KG1 (cell line): Measurements from ENCODE around the gene RFX3.
A peak's percentile ranks its signal among the peaks of the same experiment; 100 is the strongest.

Experiments used
- DNase-seq: peaks from one replicate; lab custom pipeline; 2025; lab: John Stamatoyannopoulos, UW

RFX3 gene

GRCh38 chr9:3475300-3476020 lies 50.3 kb downstream of the RFX3 start:
- DNase-seq = no peak

GRCh38 chr9:3474821-3475220 lies 51.0 kb downstream of the RFX3 start:
- no peak for DNase-seq

DNA sequence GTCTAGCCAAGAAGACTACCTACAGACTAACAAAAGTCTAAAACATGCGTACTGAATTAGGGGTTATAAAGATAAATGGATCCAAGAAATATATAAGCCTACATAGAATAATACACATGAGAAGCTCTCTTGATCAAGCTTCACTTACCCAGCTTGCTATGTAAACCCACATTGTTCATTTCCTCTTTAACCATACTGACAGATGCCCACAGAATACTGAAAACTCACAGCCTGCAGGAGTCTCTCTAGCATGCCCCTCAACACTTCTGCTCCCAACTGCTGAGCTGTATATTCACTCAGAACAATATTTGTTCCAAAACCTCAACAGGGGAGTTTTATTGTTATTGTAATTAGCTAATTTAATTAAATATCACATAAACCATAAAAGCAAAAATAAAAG lies 52.4 kb downstream of the RFX3 start:
- DNase-seq = no peak

GRCh38 chr9:3471883-3472282 lies 53.9 kb downstream of the RFX3 start:
- no peak for DNase-seq

DNA sequence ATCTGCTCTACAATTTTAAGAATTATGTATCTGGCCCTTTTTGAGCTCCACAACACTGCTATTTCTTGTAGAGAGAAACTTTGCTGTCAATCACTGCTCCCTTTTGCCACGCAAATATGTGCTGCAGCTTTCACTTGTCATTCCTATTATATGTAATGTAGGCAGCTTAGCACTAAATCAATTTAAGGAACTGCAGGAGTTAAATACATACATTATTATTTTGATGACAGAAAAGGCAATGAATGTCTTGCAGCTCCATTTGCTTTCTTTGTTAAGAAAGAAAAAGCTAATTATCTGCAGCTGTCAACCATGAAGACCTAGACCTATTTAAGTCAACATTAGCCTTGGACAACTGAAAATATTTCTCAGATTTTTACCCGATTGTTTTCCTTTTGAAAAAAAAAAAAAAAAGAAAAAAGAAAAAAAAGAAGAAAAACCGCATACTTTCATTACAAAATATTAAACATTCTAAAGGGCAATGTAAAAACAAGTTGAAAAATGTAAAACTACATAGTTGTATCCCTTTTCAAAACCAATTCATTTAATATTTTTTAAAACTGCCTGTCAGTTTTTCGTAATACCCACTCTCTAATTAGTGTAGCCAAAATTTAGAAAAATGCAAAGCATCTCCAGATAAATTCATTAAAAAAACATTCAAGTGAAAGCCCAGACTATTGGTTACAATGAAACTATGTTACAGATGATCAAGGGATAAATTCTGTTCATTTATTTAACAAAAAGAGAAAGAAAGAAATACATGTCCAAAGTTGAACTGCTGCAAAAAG lies 57.2 kb downstream of the RFX3 start:
- DNase-seq = no peak

DNA sequence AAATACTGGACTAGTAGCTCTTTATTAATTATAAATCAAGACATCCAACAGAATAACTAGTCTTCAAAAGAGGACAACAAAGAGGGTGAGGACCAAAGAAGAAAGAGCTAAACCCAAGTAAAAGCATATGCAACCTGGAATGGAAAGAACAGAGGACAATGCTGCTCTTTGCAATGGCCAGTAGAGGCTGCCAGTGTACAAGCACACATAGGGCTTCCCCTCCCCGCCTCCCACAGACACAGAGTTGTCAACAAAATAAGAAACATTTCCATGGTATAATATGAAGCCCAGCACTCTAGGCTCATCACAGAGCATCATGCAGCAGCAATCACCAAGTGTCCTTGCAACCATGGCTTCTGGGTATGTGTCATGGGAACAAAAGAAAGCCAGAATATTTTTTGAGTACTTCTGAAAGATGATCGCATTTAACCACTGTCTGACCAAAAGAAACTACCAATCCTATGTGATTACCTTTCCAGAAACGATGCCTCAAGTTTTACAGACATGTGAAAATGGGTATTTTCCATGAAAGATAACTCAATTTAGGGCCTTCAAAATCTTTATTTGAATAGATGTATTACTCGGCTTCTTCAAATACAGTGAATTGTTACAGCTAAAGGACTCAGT lies 58.1 kb downstream of the RFX3 start:
- peak; percentile 29 for DNase-seq

DNA sequence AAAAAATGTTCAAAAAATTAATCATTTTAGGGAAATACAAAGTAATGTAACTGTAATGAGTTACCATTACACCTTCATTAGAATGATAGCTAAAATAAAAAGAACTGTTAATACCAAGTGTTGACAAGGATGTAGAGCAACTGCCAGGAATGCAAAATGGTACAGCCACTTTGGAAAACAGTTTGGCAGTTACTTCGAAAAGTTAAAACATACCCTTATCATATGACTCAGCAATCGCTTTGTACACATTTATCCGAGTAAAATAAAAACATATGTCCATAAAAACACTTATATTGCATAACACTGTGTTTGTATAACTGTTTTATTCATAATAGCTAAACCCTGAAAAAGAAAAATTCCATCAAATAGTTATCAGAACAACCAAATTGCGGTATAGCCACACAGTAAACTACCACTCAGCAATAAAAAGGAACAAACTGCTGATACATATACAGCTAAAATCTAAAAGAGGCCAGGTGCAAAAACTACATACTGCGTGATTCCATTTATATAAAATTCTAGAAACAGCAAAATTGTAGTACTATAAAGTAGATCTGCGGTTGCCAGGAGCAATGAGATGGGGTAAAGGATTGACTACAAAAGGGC lies 61.7 kb downstream of the RFX3 start:
- no peak for DNase-seq

- no peak for DNase-seq
Observed at GRCh38 chr9:3458806-3459475, 66.9 kb downstream of the RFX3 start.

DNA sequence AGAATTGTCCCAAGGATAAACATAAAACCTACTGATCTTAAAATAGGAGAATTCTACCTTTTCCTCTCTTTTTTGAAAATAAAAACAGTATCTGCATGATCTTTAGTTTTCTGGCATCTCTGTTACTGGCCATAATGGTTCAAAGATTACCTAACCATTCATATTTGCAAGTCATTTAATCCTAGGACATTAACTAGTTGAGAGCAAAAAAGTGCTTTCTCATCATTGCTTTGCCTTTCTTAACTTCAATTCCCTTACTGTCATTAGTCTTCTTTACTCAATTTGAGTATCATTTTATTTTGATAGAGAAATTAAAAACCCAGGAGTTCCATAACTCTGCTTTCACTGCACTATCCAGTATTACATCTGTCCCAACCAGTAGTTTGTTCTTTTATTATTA lies 68.6 kb downstream of the RFX3 start:
- no peak for DNase-seq

GRCh38 chr9:3455717-3456116 lies 70.1 kb downstream of the RFX3 start:
- DNase-seq = peak; percentile 10

- DNase-seq = no peak
Observed at GRCh38 chr9:3455094-3455493, 70.7 kb downstream of the RFX3 start.

DNA sequence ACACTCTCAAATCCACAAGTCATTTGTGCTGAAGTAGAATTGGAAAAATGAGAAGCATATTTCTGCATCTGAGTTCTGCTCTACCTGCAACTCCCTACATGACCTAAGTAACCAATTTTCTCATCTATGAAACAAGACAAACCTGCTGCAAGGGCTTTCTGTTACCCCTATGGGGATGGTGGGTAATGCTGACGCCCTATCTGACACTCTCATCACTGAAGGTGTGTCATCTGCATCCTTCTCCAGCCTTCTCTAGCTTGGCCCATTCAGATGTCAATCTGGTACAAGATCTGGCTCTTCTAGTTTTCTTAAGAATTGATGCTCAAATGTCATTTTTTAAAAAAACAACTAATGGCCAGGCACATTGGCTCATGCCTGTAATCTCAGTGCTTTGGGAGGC lies 73.8 kb downstream of the RFX3 start:
- DNase-seq = no peak

GRCh38 chr9:3447788-3448187 lies 78.0 kb downstream of the RFX3 start:
- DNase-seq = no peak

DNA sequence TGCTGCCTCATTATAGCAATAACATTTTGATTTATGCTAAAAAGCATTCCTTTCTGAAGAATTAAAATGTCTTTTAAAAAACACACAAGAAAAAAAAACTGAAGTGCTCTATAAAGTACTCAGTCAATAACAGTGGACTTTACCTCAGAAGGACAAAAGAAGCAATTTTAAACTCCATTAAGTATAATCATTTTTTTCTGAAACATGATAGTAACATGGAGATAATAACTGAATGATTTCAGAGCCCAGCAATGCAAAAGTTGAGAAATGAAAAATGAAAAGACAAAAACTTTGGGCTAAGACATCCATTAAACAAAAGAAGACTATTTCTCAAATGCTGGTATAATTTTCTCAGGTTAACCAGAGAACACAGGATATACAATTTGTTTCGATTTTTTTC lies 78.7 kb downstream of the RFX3 start:
- no peak for DNase-seq

GRCh38 chr9:3446313-3446712 lies 79.5 kb downstream of the RFX3 start:
- DNase-seq = no peak

DNA sequence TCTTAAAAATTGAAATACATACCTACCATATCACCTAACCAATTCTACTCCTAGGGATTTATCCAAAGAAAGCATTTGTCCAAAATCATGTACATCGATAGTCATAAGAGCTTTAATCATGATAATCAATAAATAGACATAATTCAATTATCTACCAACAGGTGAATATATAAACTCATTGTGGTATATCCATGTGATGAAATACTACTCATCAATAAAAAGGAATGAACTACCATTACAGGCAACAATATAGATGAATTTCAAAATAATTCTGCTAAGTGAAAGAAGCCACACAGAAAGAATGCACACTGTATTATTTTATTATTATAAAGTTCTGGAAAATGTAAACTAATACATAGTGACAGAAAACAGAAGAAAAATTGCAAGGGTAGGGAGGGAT lies 81.8 kb downstream of the RFX3 start:
- no peak for DNase-seq

GRCh38 chr9:3441197-3441816 lies 84.5 kb downstream of the RFX3 start:
- DNase-seq = no peak

- no peak for DNase-seq
Observed at GRCh38 chr9:3436629-3437420, 89.0 kb downstream of the RFX3 start.

GRCh38 chr9:3435732-3436131 lies 90.1 kb downstream of the RFX3 start:
- no peak for DNase-seq

DNA sequence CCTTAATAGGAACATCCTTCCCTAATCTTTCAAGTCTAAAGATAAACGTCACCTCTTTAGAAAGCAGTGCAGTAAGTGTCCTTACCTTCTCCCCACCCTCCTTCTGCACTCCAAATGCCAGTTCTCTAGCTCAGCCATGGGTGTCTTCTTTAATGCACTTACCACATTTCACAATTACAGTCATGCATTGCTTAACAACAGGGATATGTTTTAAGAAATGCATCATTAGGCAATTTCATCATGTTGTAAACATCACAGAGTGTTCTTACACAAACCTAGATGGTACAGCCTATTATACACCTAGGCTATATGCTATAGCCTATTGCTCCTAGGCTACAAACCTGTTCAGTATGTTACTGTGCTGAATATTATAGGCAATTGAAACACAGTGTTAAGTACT lies 91.2 kb downstream of the RFX3 start:
- DNase-seq = no peak

DNA sequence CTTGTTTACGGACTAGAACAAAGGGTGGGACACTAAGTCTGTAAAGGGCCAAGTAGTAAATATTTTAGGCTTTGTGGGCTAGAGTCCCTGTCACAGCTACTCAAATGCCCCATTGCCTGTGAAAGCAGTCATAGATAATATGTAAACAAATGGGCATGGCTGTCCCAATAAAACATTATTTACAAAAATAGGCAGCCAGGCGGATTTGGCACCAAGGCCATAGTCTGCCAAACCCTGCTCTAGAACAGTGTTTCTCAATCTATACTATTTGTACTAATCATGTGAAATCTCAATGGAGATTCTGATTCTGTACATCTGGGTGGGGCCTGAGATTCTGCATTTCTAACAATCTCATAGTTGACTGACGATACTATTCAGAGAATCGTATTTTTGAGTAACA lies 92.0 kb downstream of the RFX3 start:
- DNase-seq = no peak
